ENCODE measurements around the gene SMIM9.
"Not testable (repeated sequence)": the region's sequence is repeated elsewhere in the genome, so short reads cannot be mapped to it uniquely, and the experiment has no call there.

The SMIM9 gene

GRCh38 chrX:154829134-154829533 is 5.3 kb downstream of the SMIM9 start:
- H3K27me3 ChIP-seq (ENCODE audit: control insufficient read depth in 1 of 2, insufficient read depth in 2 of 2, low read length in 2 of 2) = no peaks in the 10 kb centered on the region
- no peak overlapping the region for H3K9ac ChIP-seq (ENCODE audit: low read depth in 1 of 2, low read length in 2 of 2)
- no peaks in the 10 kb centered on the region for H3K9me3 ChIP-seq (ENCODE audit: control insufficient read depth in 1 of 2, low read length in 2 of 2)
- no peak overlapping the region for H3K27ac ChIP-seq (ENCODE audit: low read depth, low read length)
- no peaks in the 10 kb centered on the region for H3K36me3 ChIP-seq (ENCODE audit: control insufficient read depth in 1 of 2, insufficient read depth in 2 of 2, low read length in 2 of 2)
- H3K4me1 ChIP-seq (ENCODE audit: control insufficient read depth in 1 of 2, insufficient read depth in 2 of 2, low read length in 2 of 2) = peaks cover 18% of the 10 kb centered on the region in 2 donors
- no peak overlapping the region for H3K4me3 ChIP-seq (ENCODE audit: low read depth in 1 of 2, low read length in 2 of 2)

DNA sequence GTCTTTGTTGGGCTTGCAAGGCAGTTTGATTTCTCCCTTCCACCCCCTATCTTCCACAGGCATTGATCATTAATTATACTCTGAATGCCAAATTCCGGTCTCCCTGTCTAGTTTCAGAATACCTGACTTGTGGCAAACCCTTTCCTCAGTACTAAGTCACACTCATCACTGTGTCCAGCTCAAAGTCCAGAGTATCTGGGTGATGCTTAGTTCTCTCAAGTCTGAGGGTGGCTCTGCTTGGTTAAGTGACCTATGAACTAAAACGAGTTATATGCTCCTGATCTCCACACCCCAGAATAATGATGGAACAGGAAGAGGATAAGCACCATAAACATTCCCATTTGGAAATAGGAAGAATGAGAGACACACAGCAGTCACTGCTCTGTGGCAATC is 6.5 kb downstream of the SMIM9 start:
- Histone ChIP-seq H3K4me1 (ENCODE audit: control insufficient read depth in 1 of 2, insufficient read depth in 2 of 2, low read length in 2 of 2) (peaks cover 18% of the 10 kb centered on the region in 2 donors), H3K4me3 (ENCODE audit: low read depth in 1 of 2, low read length in 2 of 2) (peak overlapping the region in 1 of 2 donors; percentile 45), H3K27ac (ENCODE audit: low read depth, low read length) (peak overlapping the region; percentile 62), H3K36me3 (ENCODE audit: control insufficient read depth in 1 of 2, insufficient read depth in 2 of 2, low read length in 2 of 2) (no peaks in the 10 kb centered on the region), H3K9me3 (ENCODE audit: control insufficient read depth in 1 of 2, low read length in 2 of 2) (no peaks in the 10 kb centered on the region), H3K27me3 (ENCODE audit: control insufficient read depth in 1 of 2, insufficient read depth in 2 of 2, low read length in 2 of 2) (no peaks in the 10 kb centered on the region), H3K9ac (ENCODE audit: low read depth in 1 of 2, low read length in 2 of 2) (peak overlapping the region; percentile 27 to 38)

- no peaks in the 10 kb centered on the region for H3K36me3 ChIP-seq (ENCODE audit: control insufficient read depth in 1 of 2, insufficient read depth in 2 of 2, low read length in 2 of 2)
- H3K9me3 ChIP-seq (ENCODE audit: control insufficient read depth in 1 of 2, low read length in 2 of 2) = no peaks in the 10 kb centered on the region
- peaks cover 18% of the 10 kb centered on the region in 2 donors for H3K4me1 ChIP-seq (ENCODE audit: control insufficient read depth in 1 of 2, insufficient read depth in 2 of 2, low read length in 2 of 2)
- H3K27me3 ChIP-seq (ENCODE audit: control insufficient read depth in 1 of 2, insufficient read depth in 2 of 2, low read length in 2 of 2) = no peaks in the 10 kb centered on the region
- peak overlapping the region; percentile 27 to 38 for H3K9ac ChIP-seq (ENCODE audit: low read depth in 1 of 2, low read length in 2 of 2)
- H3K4me3 ChIP-seq (ENCODE audit: low read depth in 1 of 2, low read length in 2 of 2) = peak overlapping the region in 1 of 2 donors; percentile 45
- H3K27ac ChIP-seq (ENCODE audit: low read depth, low read length) = peak overlapping the region; percentile 62
These were observed 7.1 kb downstream of the SMIM9 start for GRCh38 chrX:154827194-154828015.

DNA sequence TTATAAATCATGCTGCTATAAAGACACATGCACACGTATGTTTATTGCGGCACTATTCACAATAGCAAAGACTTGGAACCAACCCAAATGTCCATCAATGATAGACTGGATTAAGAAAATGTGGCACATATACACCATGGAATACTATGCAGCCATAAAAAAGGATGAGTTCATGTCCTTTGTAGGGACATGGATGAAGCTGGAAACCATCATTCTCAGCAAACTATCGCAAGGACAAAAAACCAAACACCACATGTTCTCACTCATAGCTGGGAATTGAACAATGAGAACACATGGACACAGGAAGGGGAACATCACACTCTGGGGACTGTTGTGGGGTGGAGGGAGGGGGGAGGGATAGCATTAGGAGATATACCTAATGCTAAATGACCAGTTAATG is 8.9 kb downstream of the SMIM9 start:
- H3K4me1 ChIP-seq (ENCODE audit: control insufficient read depth in 1 of 2, insufficient read depth in 2 of 2, low read length in 2 of 2) = peaks cover 18% of the 10 kb centered on the region in 2 donors
- H3K9me3 ChIP-seq (ENCODE audit: control insufficient read depth in 1 of 2, low read length in 2 of 2); H3K36me3 ChIP-seq (ENCODE audit: control insufficient read depth in 1 of 2, insufficient read depth in 2 of 2, low read length in 2 of 2); H3K27ac ChIP-seq (ENCODE audit: low read depth, low read length); H3K9ac ChIP-seq (ENCODE audit: low read depth in 1 of 2, low read length in 2 of 2); H3K27me3 ChIP-seq (ENCODE audit: control insufficient read depth in 1 of 2, insufficient read depth in 2 of 2, low read length in 2 of 2); H3K4me3 ChIP-seq (ENCODE audit: low read depth in 1 of 2, low read length in 2 of 2): not testable (repeated sequence)

- no peaks in the 10 kb centered on the region for H3K9me3 ChIP-seq (ENCODE audit: control insufficient read depth in 1 of 2, low read length in 2 of 2)
- no peak overlapping the region for H3K9ac ChIP-seq (ENCODE audit: low read depth in 1 of 2, low read length in 2 of 2)
- no peak overlapping the region for H3K27ac ChIP-seq (ENCODE audit: low read depth, low read length)
- H3K4me3 ChIP-seq (ENCODE audit: low read depth in 1 of 2, low read length in 2 of 2) = no peak overlapping the region
- peaks cover 18% of the 10 kb centered on the region in 2 donors for H3K4me1 ChIP-seq (ENCODE audit: control insufficient read depth in 1 of 2, insufficient read depth in 2 of 2, low read length in 2 of 2)
- no peaks in the 10 kb centered on the region for H3K36me3 ChIP-seq (ENCODE audit: control insufficient read depth in 1 of 2, insufficient read depth in 2 of 2, low read length in 2 of 2)
- H3K27me3 ChIP-seq (ENCODE audit: control insufficient read depth in 1 of 2, insufficient read depth in 2 of 2, low read length in 2 of 2) = no peaks in the 10 kb centered on the region
These were observed 9.8 kb downstream of the SMIM9 start for GRCh38 chrX:154824638-154825037.

- Histone ChIP-seq H3K9me3 (ENCODE audit: control insufficient read depth in 1 of 2, low read length in 2 of 2) (no peaks in the 10 kb centered on the region), H3K9ac (ENCODE audit: low read depth in 1 of 2, low read length in 2 of 2) (no peak overlapping the region), H3K27ac (ENCODE audit: low read depth, low read length) (no peak overlapping the region), H3K36me3 (ENCODE audit: control insufficient read depth in 1 of 2, insufficient read depth in 2 of 2, low read length in 2 of 2) (no peaks in the 10 kb centered on the region), H3K4me1 (ENCODE audit: control insufficient read depth in 1 of 2, insufficient read depth in 2 of 2, low read length in 2 of 2) (no peaks in the 10 kb centered on the region), H3K27me3 (ENCODE audit: control insufficient read depth in 1 of 2, insufficient read depth in 2 of 2, low read length in 2 of 2) (no peaks in the 10 kb centered on the region), H3K4me3 (ENCODE audit: low read depth in 1 of 2, low read length in 2 of 2) (no peak overlapping the region)
These were observed 12.4 kb downstream of the SMIM9 start for GRCh38 chrX:154822029-154822428.

DNA sequence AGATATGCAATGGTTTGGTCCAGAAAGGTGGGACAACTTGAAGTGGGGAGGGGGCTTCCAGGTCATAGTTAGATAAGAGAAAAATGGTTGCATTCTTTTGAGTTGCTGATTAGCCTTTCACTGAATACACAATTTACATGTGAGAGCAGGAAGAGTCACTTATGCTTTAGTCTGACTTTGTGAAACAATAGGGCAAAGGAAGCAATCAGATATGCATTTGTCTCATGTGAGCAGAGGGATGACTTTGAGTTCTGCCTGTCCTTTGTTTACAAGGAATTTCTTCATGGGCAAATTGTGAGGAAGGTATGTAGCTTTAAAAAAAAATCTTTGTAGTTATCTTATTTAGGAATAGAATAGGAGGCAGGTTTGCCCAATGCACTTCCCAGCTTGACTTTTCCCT is 12.9 kb downstream of the SMIM9 start:
- Histone ChIP-seq H3K9ac (ENCODE audit: low read depth in 1 of 2, low read length in 2 of 2) (no peak overlapping the region), H3K27ac (ENCODE audit: low read depth, low read length) (no peak overlapping the region), H3K9me3 (ENCODE audit: control insufficient read depth in 1 of 2, low read length in 2 of 2) (no peaks in the 10 kb centered on the region), H3K27me3 (ENCODE audit: control insufficient read depth in 1 of 2, insufficient read depth in 2 of 2, low read length in 2 of 2) (no peaks in the 10 kb centered on the region), H3K4me3 (ENCODE audit: low read depth in 1 of 2, low read length in 2 of 2) (no peak overlapping the region), H3K4me1 (ENCODE audit: control insufficient read depth in 1 of 2, insufficient read depth in 2 of 2, low read length in 2 of 2) (no peaks in the 10 kb centered on the region), H3K36me3 (ENCODE audit: control insufficient read depth in 1 of 2, insufficient read depth in 2 of 2, low read length in 2 of 2) (no peaks in the 10 kb centered on the region)

- no peaks in the 10 kb centered on the region for H3K27me3 ChIP-seq (ENCODE audit: control insufficient read depth in 1 of 2, insufficient read depth in 2 of 2, low read length in 2 of 2)
- no peak overlapping the region for H3K4me3 ChIP-seq (ENCODE audit: low read depth in 1 of 2, low read length in 2 of 2)
- no peak overlapping the region for H3K9ac ChIP-seq (ENCODE audit: low read depth in 1 of 2, low read length in 2 of 2)
- no peak overlapping the region for H3K27ac ChIP-seq (ENCODE audit: low read depth, low read length)
- H3K9me3 ChIP-seq (ENCODE audit: control insufficient read depth in 1 of 2, low read length in 2 of 2) = no peaks in the 10 kb centered on the region
- no peaks in the 10 kb centered on the region for H3K36me3 ChIP-seq (ENCODE audit: control insufficient read depth in 1 of 2, insufficient read depth in 2 of 2, low read length in 2 of 2)
- H3K4me1 ChIP-seq (ENCODE audit: control insufficient read depth in 1 of 2, insufficient read depth in 2 of 2, low read length in 2 of 2) = no peaks in the 10 kb centered on the region
These were observed 14.6 kb downstream of the SMIM9 start for GRCh38 chrX:154819771-154820341.

GRCh38 chrX:154818916-154819770 is 15.3 kb downstream of the SMIM9 start:
- no peaks in the 10 kb centered on the region for H3K27me3 ChIP-seq (ENCODE audit: control insufficient read depth in 1 of 2, insufficient read depth in 2 of 2, low read length in 2 of 2)
- no peak overlapping the region for H3K9ac ChIP-seq (ENCODE audit: low read depth in 1 of 2, low read length in 2 of 2)
- H3K4me1 ChIP-seq (ENCODE audit: control insufficient read depth in 1 of 2, insufficient read depth in 2 of 2, low read length in 2 of 2) = no peaks in the 10 kb centered on the region
- H3K27ac ChIP-seq (ENCODE audit: low read depth, low read length) = no peak overlapping the region
- no peaks in the 10 kb centered on the region for H3K36me3 ChIP-seq (ENCODE audit: control insufficient read depth in 1 of 2, insufficient read depth in 2 of 2, low read length in 2 of 2)
- no peaks in the 10 kb centered on the region for H3K9me3 ChIP-seq (ENCODE audit: control insufficient read depth in 1 of 2, low read length in 2 of 2)
- no peak overlapping the region for H3K4me3 ChIP-seq (ENCODE audit: low read depth in 1 of 2, low read length in 2 of 2)

- not testable (repeated sequence) for H3K9ac ChIP-seq (ENCODE audit: low read depth in 1 of 2, low read length in 2 of 2); H3K4me1 ChIP-seq (ENCODE audit: control insufficient read depth in 1 of 2, insufficient read depth in 2 of 2, low read length in 2 of 2)
These were observed 17.3 kb downstream of the SMIM9 start for GRCh38 chrX:154817048-154817618.

More at GRCh38 chrX:154817048-154817618, 17.3 kb downstream of the SMIM9 start:
- not testable (repeated sequence) for H3K9me3 ChIP-seq (ENCODE audit: control insufficient read depth in 1 of 2, low read length in 2 of 2); H3K36me3 ChIP-seq (ENCODE audit: control insufficient read depth in 1 of 2, insufficient read depth in 2 of 2, low read length in 2 of 2); H3K27ac ChIP-seq (ENCODE audit: low read depth, low read length); H3K27me3 ChIP-seq (ENCODE audit: control insufficient read depth in 1 of 2, insufficient read depth in 2 of 2, low read length in 2 of 2); H3K4me3 ChIP-seq (ENCODE audit: low read depth in 1 of 2, low read length in 2 of 2)
